K562 (cell line): ENCODE measurements around the gene ABCA10. TPM values are rescaled to one million over a fixed set of nuclear protein-coding genes. Genes with fewer than 3 reads are reported as not detected.

Experiments
- ARID3B ChIP-seq: fragments of 250-450 bp; sonication (Bioruptor Pico); IDR thresholded peaks from 2 replicates; pipeline ENCODE4 v1.4.0; 2020; ENCODE audit warnings: borderline replicate concordance
- ATF4 ChIP-seq: fragments of 450-650 bp; formaldehyde crosslinking; IDR thresholded peaks from 2 replicates; pipeline ENCODE4 v1.4.0; 2022; ENCODE audit warnings: mild to moderate bottlenecking, moderate library complexity
- CTCFL ChIP-seq: IDR thresholded peaks from 2 replicates; pipeline ENCODE4 v1.6.1; 2011; ENCODE audit warnings: borderline replicate concordance, low read depth, mild to moderate bottlenecking, moderate library complexity, low read length; ENCODE audit not compliant: insufficient read depth, poor library complexity, severe bottlenecking
- DPF2 ChIP-seq: fragments of 450-650 bp; IDR thresholded peaks from 2 replicates; pipeline ENCODE4 v1.6.1; 2016
- FIP1L1 ChIP-seq: fragments of 200-400 bp; formaldehyde crosslinking; IDR thresholded peaks from 2 replicates; pipeline ENCODE4 v1.6.1; 2018; ENCODE audit warnings: mild to moderate bottlenecking, low read depth, low read length; ENCODE audit not compliant: poor library complexity, severe bottlenecking
- GTF2F1 ChIP-seq: IDR thresholded peaks from 2 replicates; pipeline ENCODE4 v1.6.1; 2011; ENCODE audit warnings: low read depth, low read length, improper control_type of control experiment
- HOMEZ ChIP-seq: fragments of 250-450 bp; sonication (Bioruptor Pico); IDR thresholded peaks from 2 replicates; pipeline ENCODE4 v1.4.0; 2020; ENCODE audit warnings: mild to moderate bottlenecking, moderate library complexity
- IRF9 ChIP-seq: fragments of 450-650 bp; IDR thresholded peaks from 2 replicates; pipeline ENCODE4 v1.6.1; 2016; ENCODE audit warnings: missing biosample characterization, missing genetic modification characterization
- LEF1 ChIP-seq: fragments of 450-650 bp; IDR thresholded peaks from 2 replicates; pipeline ENCODE4 v1.6.1; 2016; ENCODE audit warnings: mild to moderate bottlenecking
- POLR2H ChIP-seq: IDR thresholded peaks from 2 replicates; pipeline ENCODE4 v1.6.1; 2016; ENCODE audit warnings: missing genetic modification characterization, low read depth, mild to moderate bottlenecking, control low read depth, missing compliant biosample characterization, moderate library complexity
- SOX6 ChIP-seq: fragments of 450-650 bp; IDR thresholded peaks from 2 replicates; pipeline ENCODE4 v1.6.1; 2014; ENCODE audit warnings: mild to moderate bottlenecking
- TARDBP ChIP-seq: fragments of 450-650 bp; IDR thresholded peaks from 2 replicates; pipeline ENCODE4 v1.6.1; 2016
- THRA ChIP-seq: fragments of 450-650 bp; IDR thresholded peaks from 2 replicates; pipeline ENCODE4 v1.6.1; 2017; ENCODE audit warnings: mild to moderate bottlenecking, moderate library complexity
- ZFP36 ChIP-seq: fragments of 150-350 bp; IDR thresholded peaks from 2 replicates; pipeline ENCODE4 v1.6.1; 2018; ENCODE audit warnings: low read length, low read depth; ENCODE audit not compliant: partially characterized antibody
- ZNF133 ChIP-seq: fragments of 250-450 bp; sonication (Bioruptor Pico); IDR thresholded peaks from 2 replicates; pipeline ENCODE4 v1.4.0; 2020; ENCODE audit warnings: mild to moderate bottlenecking
- ZNF143 ChIP-seq: sonication (generic); formaldehyde crosslinking; IDR thresholded peaks from 2 replicates; pipeline ENCODE4 v1.9.0; 2022; ENCODE audit warnings: mild to moderate bottlenecking, missing genetic modification reagents
- ZNF224 ChIP-seq: sonication (generic); formaldehyde crosslinking; IDR thresholded peaks from 2 replicates; pipeline ENCODE4 v1.8.0; 2022; ENCODE audit warnings: mild to moderate bottlenecking, missing genetic modification reagents
- ZNF639 ChIP-seq, 2 experiments: fragments of 200-800 bp in 1 of 2; sonication (Bioruptor generic) in 1 of 2; sonication (generic) in 1 of 2; formaldehyde crosslinking in 1 of 2; IDR thresholded peaks in 1 of 2; conservative IDR thresholded peaks in 1 of 2; 2 replicates each; pipeline versions ENCODE4 v1.5.0 to v1.6.1; 2016 to 2020; ENCODE audit warnings: missing compliant biosample characterization in 1 of 2, missing genetic modification characterization in 1 of 2, missing genetic modification reagents in 1 of 2
- polyA plus RNA-seq, 8 experiments: library from polyadenylated mRNA; depleted of rRNA in 4 of 8; stranded (reverse) in 5 of 8; unstranded in 3 of 8; fragments of >200 nt; fragmentation: Nextera tagmentation in 2 of 8; fragmentation: Illumina TruSeq in 1 of 8; extraction: Ambion mirVana in 2 of 8; extraction: Trizol in 1 of 8; gene quantifications; 2 replicates each; pipeline versions ENCODE4 v1.2.1 to v1.2.3, GENCODE V29; 2011 to 2014; ENCODE audit warnings: inconsistent platforms in 1 of 8, missing spikeins in 1 of 8
- total RNA-seq, 7 experiments: library from RNA; depleted of rRNA in 6 of 7; stranded (reverse); fragments of >200 nt in 6 of 7; fragmentation: Illumina TruSeq in 2 of 7; extraction: Trizol in 2 of 7; gene quantifications; 2 replicates each; pipeline versions ENCODE4 v1.2.1 to v1.2.3, GENCODE V29; 2011 to 2021; ENCODE audit warnings: low replicate concordance in 1 of 7

ABCA10 gene
- total and polyA plus RNA-seq, 9 of the 15 experiments (the other 6 are each of a cell fraction or from before 2014, with no cell fraction given) = 0.04 to 0.45 (median 0.15) TPM; not detected in 1

- TF ChIP-seq ZFP36 (no peak), FIP1L1 (no peak), HOMEZ (CRISPR knock-in tag) (no peak), ZNF224 (CRISPR knock-in tag) (no peak), IRF9 (tag) (no peak), ZNF133 (CRISPR knock-in tag) (no peak), SOX6 (peak; percentile 27; the same call in 1 of the 2 replicates), THRA (peak; percentile 64), LEF1 (0 out of 2 replicates have a peak, but pooled peaks have one; percentile 44), CTCFL (no peak), ARID3B (no peak), ATF4 (no peak), POLR2H (tag) (no peak), ZNF639 (CRISPR knock-in tag; conservative IDR thresholded peaks at IDR 0.05 in 1 of 2, IDR thresholded peaks at IDR 0.05 in 1 of 2) (0 out of 4 replicates have a peak, but pooled peaks of 1 of the 2 experiments have one; percentile 38), ZNF143 (CRISPR knock-in tag) (no peak), GTF2F1 (no peak), DPF2 (peak; percentile 40; the same call in 1 of the 2 replicates), TARDBP (no peak)
These were observed 25.6 kb upstream of the ABCA10 start (continued) for GRCh38 chr17:69254187-69254586.
